NK-92 (cell line): ENCODE results near the gene FGF3.
"Not testable (repeated sequence)": the region's sequence is repeated elsewhere in the genome, so short reads cannot be mapped to it uniquely, and the experiment has no call there.

ENCODE experiments used
- DNase-seq: peaks from one replicate; lab custom pipeline; 2025; ENCODE audit not compliant: unreplicated experiment; lab: John Stamatoyannopoulos, UW

FGF3 gene

GRCh38 chr11:69773626-69774353 is 45.4 kb downstream of the FGF3 start:
- no peak for DNase-seq

GRCh38 chr11:69771466-69771865 is 47.8 kb downstream of the FGF3 start:
- no peak for DNase-seq

- no peak for DNase-seq
Measured at GRCh38 chr11:69770540-69770939, 48.7 kb downstream of the FGF3 start.

GRCh38 chr11:69765498-69765995 is 53.7 kb downstream of the FGF3 start:
- no peak for DNase-seq

GRCh38 chr11:69764918-69765317 is 54.3 kb downstream of the FGF3 start:
- DNase-seq = not testable (repeated sequence)

GRCh38 chr11:69760319-69760718 is 58.9 kb downstream of the FGF3 start:
- no peak for DNase-seq
